BE2C (cell line): Measurements from ENCODE around the gene ASCL2.

ENCODE experiments used
- DNase-seq: peaks from one replicate; pipeline ENCODE4 v3.0.0-alpha.2; 2020
- H3K27me3 ChIP-seq: fragments of 250-450 bp; sonication (Bioruptor Pico); 2 replicates; pipeline ENCODE4 v1.5.1; 2020; ENCODE audit warnings: mild to moderate bottlenecking
- H3K36me3 ChIP-seq: fragments of 250-450 bp; sonication (Bioruptor Pico); 2 replicates; pipeline ENCODE4 v1.5.1; 2020; ENCODE audit warnings: mild to moderate bottlenecking
- H3K4me1 ChIP-seq: fragments of 250-450 bp; sonication (Bioruptor Pico); 2 replicates; pipeline ENCODE4 v1.5.1; 2020
- H3K4me3 ChIP-seq: 2 replicates; pipeline ENCODE4 v1.5.1; 2011; ENCODE audit warnings: low read depth, low read length
- H3K9me3 ChIP-seq: fragments of 250-450 bp; sonication (Bioruptor Pico); 2 replicates; pipeline ENCODE4 v1.5.1; 2020
- TF ChIP-seq, protein P1 (sequence below): IDR thresholded peaks from 2 replicates; pipeline ENCODE4 v1.5.1; 2012; ENCODE audit warnings: mild to moderate bottlenecking, low read depth, low read length

The ASCL2 gene

DNA sequence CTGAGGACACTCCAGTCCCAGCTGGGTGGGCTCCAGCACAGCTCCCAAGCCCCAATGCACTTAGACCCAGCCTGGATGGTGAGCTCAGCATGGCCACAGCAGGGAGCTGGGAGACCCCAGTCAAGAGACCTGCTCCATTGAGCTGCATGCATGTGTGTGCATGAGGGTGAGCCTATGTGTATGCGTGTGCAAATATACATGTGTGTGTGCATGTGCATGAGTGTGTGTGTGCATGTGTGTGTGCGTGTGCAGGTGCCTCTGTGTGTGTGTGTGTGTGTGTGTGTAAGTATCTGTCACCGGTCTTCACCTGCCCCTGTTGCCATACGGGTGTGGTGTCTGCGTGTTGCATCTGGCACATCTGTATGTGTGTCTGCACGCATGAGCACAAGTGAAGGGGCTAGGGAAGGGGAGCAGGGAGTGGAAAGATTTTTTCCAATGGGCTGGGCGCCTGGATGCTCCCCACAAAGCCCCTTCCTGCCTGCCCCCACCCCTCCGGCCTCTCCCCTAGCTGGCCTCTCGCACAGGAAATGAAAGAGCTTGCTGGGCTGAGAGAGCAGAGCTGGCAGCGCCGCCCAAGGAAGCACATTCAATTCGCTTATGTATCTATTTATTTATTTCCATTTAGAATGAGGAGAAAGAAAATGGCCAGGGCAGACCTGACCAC is 35.5 kb upstream of the ASCL2 start:
- Histone ChIP-seq H3K36me3 (no peaks in the 10 kb centered on the region), H3K9me3 (no peaks in the 10 kb centered on the region), H3K4me3 (no peak overlapping the region), H3K27me3 (no peaks in the 10 kb centered on the region), H3K4me1 (peaks cover 4% of the 10 kb centered on the region; the same call in 1 of the 2 replicates)
- TF ChIP-seq, protein P1, sequence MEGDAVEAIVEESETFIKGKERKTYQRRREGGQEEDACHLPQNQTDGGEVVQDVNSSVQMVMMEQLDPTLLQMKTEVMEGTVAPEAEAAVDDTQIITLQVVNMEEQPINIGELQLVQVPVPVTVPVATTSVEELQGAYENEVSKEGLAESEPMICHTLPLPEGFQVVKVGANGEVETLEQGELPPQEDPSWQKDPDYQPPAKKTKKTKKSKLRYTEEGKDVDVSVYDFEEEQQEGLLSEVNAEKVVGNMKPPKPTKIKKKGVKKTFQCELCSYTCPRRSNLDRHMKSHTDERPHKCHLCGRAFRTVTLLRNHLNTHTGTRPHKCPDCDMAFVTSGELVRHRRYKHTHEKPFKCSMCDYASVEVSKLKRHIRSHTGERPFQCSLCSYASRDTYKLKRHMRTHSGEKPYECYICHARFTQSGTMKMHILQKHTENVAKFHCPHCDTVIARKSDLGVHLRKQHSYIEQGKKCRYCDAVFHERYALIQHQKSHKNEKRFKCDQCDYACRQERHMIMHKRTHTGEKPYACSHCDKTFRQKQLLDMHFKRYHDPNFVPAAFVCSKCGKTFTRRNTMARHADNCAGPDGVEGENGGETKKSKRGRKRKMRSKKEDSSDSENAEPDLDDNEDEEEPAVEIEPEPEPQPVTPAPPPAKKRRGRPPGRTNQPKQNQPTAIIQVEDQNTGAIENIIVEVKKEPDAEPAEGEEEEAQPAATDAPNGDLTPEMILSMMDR: no peak
- no peak for DNase-seq

GRCh38 chr11:2305140-2305778 is 34.9 kb upstream of the ASCL2 start:
- no peaks in the 10 kb centered on the region for H3K27me3 ChIP-seq
- TF ChIP-seq, protein P1: peak; percentile 66
- peaks cover 4% of the 10 kb centered on the region; the same call in 1 of the 2 replicates for H3K4me1 ChIP-seq
- no peaks in the 10 kb centered on the region for H3K9me3 ChIP-seq
- DNase-seq: peak; percentile 83
- H3K36me3 ChIP-seq: no peaks in the 10 kb centered on the region
- no peak overlapping the region for H3K4me3 ChIP-seq

DNA sequence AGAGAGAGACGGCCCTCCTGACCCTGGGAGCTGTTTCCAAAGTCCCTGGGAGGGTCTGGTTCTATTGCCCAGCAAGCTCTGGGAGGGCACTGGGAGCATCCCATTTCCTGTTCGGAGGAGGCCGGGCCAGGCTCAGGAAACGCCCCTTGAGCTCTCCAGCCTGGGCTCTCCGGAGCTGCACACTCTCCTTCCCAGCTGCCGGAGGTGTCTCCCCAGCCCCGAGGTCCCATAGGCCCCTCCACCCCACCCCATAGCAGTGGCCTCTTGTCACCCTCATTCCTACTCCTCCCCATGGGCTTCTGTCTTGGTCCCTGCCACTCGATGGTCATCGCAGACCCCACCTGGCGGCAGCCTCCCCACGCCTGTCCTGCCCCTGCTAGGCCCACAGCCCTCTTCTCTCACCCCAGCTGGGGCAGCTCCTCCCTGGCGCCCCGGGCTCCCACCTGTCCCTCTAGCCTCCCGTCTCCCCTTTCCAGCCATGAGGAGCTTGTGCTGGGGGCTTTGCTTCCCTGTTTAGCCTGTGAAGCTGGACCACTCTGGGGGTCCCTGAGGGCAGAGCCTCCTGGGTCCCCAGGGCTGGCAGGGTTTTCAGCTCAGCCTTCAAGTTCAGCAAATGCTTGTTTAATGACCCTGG is 34.2 kb upstream of the ASCL2 start:
- H3K4me1 ChIP-seq: peaks cover 4% of the 10 kb centered on the region; the same call in 1 of the 2 replicates
- TF ChIP-seq, protein P1: no peak
- H3K36me3 ChIP-seq: no peaks in the 10 kb centered on the region
- H3K27me3 ChIP-seq: no peaks in the 10 kb centered on the region
- DNase-seq: peak; percentile 36
- H3K4me3 ChIP-seq: no peak overlapping the region
- no peaks in the 10 kb centered on the region for H3K9me3 ChIP-seq

GRCh38 chr11:2303627-2304505 is 33.5 kb upstream of the ASCL2 start:
- Histone ChIP-seq H3K9me3 (no peaks in the 10 kb centered on the region), H3K27me3 (no peaks in the 10 kb centered on the region), H3K36me3 (no peaks in the 10 kb centered on the region), H3K4me1 (peaks cover 4% of the 10 kb centered on the region; the same call in 1 of the 2 replicates), H3K4me3 (no peak overlapping the region)
- no peak for DNase-seq
- TF ChIP-seq, protein P1: no peak

DNA sequence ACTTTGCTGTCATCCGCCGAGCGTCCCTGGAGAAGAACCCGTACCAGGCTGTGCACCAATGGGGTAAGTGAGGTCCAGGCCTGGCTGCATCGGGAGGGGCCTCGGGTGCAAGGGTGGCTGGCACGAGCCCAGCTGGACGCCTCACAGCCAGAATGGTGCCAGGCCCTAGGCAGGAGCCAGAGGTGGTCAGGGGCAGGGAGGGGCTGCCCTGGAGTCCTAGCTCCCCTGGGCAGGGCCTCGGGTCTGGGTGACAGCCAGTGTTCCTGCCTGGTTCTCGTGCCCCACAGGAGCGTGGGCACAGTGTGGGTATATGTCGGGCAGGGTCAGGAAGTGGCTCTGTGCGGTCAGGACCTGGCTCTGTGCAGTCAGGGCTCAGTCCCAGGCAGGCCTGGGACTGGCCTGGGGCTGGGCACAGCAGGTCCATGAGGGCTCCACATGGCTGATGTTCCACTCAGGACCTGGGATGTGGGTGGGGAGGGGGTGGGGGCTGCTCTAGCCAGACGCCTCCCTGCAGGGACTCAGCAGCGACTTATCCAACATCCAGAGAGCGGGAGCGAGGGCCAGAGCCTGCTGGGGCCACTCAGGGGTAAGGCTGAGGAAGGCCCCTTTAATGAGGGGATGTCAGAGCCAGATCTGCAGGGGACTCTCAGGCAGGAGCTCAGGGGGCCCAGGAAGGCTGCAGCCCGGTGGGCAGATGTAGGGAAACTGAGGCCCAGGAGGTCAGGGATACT is 32.7 kb upstream of the ASCL2 start:
- TF ChIP-seq, protein P1: no peak
- Histone ChIP-seq H3K36me3 (no peaks in the 10 kb centered on the region), H3K4me1 (peaks cover 4% of the 10 kb centered on the region; the same call in 1 of the 2 replicates), H3K27me3 (no peaks in the 10 kb centered on the region), H3K9me3 (no peaks in the 10 kb centered on the region), H3K4me3 (no peak overlapping the region)
- no peak for DNase-seq
